ENCODE results near the gene CRYBA4.

CRYBA4 gene

DNA sequence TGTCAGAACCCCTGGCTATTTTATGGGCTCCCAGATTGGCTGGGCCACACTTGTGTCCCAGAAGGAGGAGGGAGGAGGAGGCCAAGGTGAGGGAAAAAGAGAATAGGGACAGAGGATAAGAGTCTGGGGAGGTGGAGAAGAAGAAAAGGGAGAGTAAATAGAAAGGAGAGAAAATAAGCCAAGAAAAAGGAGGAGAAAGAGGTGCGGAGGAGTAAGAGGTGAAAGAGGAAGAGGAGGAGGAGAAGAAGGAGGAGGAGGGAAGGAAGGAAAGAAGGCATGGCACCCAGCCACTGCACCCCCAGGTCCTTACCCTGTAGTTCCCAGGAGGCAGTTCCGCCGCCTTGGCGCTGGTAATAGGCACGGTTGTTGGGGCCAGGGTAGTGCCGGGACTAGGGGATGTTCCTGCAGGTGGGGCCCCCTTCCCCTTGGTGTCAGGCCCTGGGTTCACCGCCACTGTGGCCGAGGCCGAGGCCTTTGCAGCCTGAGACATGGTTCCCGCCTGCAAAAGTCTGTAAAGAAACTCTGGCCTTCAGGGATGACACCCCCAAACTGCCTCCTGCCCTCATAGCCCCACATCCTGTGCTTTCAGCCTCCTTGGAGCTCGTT is 5.8 kb upstream of the CRYBA4 start:
- TF ChIP-seq, protein P1, sequence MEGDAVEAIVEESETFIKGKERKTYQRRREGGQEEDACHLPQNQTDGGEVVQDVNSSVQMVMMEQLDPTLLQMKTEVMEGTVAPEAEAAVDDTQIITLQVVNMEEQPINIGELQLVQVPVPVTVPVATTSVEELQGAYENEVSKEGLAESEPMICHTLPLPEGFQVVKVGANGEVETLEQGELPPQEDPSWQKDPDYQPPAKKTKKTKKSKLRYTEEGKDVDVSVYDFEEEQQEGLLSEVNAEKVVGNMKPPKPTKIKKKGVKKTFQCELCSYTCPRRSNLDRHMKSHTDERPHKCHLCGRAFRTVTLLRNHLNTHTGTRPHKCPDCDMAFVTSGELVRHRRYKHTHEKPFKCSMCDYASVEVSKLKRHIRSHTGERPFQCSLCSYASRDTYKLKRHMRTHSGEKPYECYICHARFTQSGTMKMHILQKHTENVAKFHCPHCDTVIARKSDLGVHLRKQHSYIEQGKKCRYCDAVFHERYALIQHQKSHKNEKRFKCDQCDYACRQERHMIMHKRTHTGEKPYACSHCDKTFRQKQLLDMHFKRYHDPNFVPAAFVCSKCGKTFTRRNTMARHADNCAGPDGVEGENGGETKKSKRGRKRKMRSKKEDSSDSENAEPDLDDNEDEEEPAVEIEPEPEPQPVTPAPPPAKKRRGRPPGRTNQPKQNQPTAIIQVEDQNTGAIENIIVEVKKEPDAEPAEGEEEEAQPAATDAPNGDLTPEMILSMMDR (IDR thresholded peaks at IDR 0.05; ENCODE audit: extremely low read depth, missing control alignments), result no peak
- DNase-seq (ENCODE audit: low spot score), result no peak

DNA sequence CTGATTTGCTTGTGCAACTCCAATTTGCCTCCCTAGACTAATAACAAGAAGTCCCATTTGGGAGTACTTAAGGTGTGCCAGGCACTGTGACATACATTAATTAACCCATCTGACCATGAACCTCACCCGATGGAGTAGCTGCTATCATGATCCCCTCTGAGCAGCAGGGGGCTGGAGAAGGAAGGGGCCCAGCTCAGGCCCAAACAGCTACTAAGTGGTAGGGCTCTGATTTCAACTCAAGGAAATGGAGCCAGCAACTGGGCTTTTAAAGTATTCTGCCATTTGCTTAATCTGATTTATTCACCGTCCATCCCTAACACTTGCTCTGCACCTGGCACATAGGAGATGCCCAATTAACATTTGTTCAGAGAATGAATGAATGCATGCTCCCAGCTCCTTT is 5.1 kb upstream of the CRYBA4 start:
- DNase-seq (ENCODE audit: low spot score), result no peak
- TF ChIP-seq, protein P1 (IDR thresholded peaks at IDR 0.05; ENCODE audit: extremely low read depth, missing control alignments), result no peak

GRCh38 chr22:26617271-26618199 is 4.2 kb upstream of the CRYBA4 start, which contains the start of gene CRYBB1:
Gene CRYBB1 (minus strand): TSS chr22:26618027. CDS start chr22:26616319, 1,708 bp downstream.
- no peak for DNase-seq (ENCODE audit: low spot score)

GRCh38 chr22:26618455-26618854 is 3.3 kb upstream of the CRYBA4 start:
- no peak for DNase-seq (ENCODE audit: low spot score)
- TF ChIP-seq, protein P1 (IDR thresholded peaks at IDR 0.05; ENCODE audit: extremely low read depth, missing control alignments), result no peak

More at GRCh38 chr22:26617271-26618199, 4.2 kb upstream of the CRYBA4 start, which contains the start of gene CRYBB1:
- TF ChIP-seq, protein P1 (IDR thresholded peaks at IDR 0.05; ENCODE audit: extremely low read depth, missing control alignments), result no peak

- DNase-seq (ENCODE audit: low spot score), result no peak
- TF ChIP-seq, protein P1 (IDR thresholded peaks at IDR 0.05; ENCODE audit: extremely low read depth, missing control alignments), result no peak
Measured at GRCh38 chr22:26619510-26619909, 2.3 kb upstream of the CRYBA4 start.

- TF ChIP-seq, protein P1 (IDR thresholded peaks at IDR 0.05; ENCODE audit: extremely low read depth, missing control alignments), result no peak
- DNase-seq (ENCODE audit: low spot score), result no peak
Measured at GRCh38 chr22:26620197-26620596, 1.6 kb upstream of the CRYBA4 start.

DNA sequence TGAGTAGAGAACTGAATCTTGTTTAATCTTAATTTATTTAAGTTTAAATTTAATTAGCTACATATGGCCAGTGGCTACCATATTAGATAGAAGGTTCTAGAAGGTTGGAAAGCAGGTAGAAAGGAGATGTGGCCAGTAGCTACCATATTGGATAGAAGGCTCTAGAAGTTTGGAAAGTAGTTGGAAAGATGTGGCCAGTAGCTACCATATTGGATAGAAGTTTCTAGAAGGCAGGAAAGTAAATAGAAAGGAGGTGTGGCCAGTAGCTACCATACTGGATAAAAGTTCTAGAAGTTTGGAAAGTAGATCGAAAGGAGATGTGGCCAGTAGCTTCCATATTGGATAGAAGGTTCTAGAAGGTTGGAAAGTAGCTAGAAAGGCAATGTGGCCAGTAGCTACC is 2.2 kb downstream of the CRYBA4 start:
- TF ChIP-seq, protein P1 (IDR thresholded peaks at IDR 0.05; ENCODE audit: extremely low read depth, missing control alignments), result no peak
- no peak for DNase-seq (ENCODE audit: low spot score)

Measured in GM20000 (cell line).